Cardiac fibroblast (primary cell): ENCODE results near the gene SHD.
"Not testable (repeated sequence)": the region's sequence is repeated elsewhere in the genome, so short reads cannot be mapped to it uniquely, and the experiment has no call there.

ENCODE experiments used
- DNase-seq, 2 donors: peaks; one replicate each; pipeline versions ENCODE4 v3.0.0 to v3.0.0-alpha.2; 2010; ENCODE audit warnings: low read depth in 2 of 2
- H3K4me3 ChIP-seq, 2 donors: replicated peaks in 1 of 2; 1 replicate in 1 of 2; 2 replicates in 1 of 2; pipeline ENCODE4 v1.5.1; 2011; ENCODE audit warnings: low read depth in 2 of 2, low read length in 2 of 2, mild to moderate bottlenecking in 2 of 2, moderate library complexity in 1 of 2
- CTCF ChIP-seq: IDR thresholded peaks from one replicate; pipeline ENCODE4 v1.5.1; 2011; ENCODE audit warnings: low read depth, mild to moderate bottlenecking, low read length, inconsistent platforms

SHD gene

GRCh38 chr19:4238831-4239230 lies 40.2 kb upstream of the SHD start:
- DNase-seq: no peak
- no peak overlapping the region for H3K4me3 ChIP-seq
- TF ChIP-seq CTCF: no peak

DNA sequence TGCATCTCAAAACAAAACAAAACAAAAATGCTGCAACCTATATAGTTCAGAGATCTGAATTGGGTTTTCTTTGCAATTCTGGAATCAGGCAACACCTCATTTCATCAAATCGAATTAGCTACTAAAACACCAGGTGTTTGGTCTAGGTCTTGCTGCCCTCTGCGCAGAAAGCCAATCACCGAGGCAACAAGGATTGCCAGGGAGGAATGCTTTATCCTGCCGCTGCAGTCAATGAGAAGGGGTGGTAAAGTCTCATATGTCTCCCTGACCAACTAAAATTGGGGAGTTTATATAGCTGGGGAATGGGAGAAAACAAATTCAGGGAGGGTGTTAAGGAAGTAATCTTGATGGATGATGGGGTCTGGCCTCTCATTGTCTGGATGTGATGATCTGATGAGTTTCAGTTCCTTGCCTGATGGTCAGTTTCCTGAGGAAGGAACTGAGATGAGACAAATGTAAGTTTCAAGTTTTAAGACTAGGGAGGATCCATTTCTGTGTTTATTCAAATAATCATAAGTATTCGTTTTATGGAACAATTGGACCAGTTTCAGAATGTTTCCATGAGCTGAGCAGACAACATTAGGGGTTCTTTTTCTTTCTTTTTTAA lies 37.1 kb upstream of the SHD start:
- TF ChIP-seq CTCF: no peak
- no peak overlapping the region for H3K4me3 ChIP-seq
- no peak for DNase-seq

- not testable (repeated sequence) for H3K4me3 ChIP-seq, DNase-seq
Observed at GRCh38 chr19:4245938-4246337, 33.1 kb upstream of the SHD start.

DNA sequence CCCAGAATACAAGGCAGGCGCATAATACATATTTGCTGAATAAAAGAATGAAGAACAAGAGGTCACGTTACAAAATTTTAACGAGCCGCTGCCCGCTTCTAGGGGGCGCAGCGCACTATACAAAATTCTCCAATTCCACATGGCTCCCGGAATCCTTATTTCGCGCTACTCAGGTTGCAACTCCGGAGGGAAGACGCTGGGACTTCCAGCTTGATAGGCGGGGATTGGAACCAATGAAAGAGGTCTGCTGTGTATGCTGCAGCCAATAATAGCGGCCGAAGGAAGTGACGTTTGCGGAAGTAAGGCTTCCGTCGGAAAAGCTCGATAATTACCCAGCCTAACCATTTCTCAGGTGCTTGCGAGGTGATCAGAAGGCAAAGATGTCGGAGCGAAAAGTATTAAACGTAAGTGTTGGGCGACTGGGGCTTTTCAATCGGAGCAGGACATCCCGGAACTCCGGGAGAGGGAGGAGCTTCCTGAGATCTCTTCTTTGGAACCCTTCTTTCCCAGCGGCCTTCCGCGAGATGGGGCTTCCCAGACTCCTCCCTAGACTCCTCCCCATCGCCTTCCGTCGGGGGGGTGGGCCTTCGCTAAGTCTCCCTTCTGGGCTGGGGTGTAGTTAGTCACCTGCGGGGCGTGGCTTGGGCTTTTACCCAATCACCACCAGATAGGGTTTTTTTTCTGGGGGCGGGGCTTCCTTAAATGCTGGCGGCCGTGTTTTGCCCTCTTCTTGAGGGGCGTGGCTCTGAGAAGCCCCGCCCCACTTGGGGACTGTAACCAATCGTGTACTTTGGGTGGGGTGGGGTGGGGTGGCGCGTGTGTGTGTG lies 32.1 kb upstream of the SHD start, which contains the start of gene YJU2:
Gene YJU2 (plus strand): TSS at position 314 of the 827 bp plus-strand sequence. CDS start 67 bp downstream, at position 381.
- peak; percentile 48 for TF ChIP-seq CTCF
- peak; percentile 100 for DNase-seq
- peak within 1 kb of the TSS; percentile 70 to 84 for H3K4me3 ChIP-seq

DNA sequence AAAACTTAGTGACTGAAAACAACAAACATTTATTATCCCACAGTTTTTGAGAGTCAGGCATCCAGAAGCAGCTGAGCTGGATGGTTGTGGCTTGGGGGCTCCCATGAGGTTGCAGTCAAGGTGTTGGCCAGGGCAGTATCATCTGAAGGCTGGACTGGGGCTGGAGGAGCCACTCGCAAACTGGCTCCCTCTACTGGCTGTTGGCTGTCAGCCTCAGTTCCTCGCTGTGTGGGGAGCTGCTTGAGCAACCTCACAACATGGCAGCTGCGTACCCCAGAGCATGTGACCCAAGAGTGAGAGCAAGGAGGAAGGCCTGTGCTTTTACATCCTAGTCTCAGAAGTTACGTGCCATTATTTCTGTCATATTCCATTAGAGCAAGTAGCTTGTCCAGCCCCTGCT lies 22.5 kb upstream of the SHD start:
- TF ChIP-seq CTCF: peak; percentile 22
- no peak overlapping the region for H3K4me3 ChIP-seq
- peak in 1 of 2 donors; percentile 11 for DNase-seq

GRCh38 chr19:4257025-4257424 lies 22.0 kb upstream of the SHD start:
- DNase-seq: no peak
- H3K4me3 ChIP-seq: no peak overlapping the region
- no peak for TF ChIP-seq CTCF

DNA sequence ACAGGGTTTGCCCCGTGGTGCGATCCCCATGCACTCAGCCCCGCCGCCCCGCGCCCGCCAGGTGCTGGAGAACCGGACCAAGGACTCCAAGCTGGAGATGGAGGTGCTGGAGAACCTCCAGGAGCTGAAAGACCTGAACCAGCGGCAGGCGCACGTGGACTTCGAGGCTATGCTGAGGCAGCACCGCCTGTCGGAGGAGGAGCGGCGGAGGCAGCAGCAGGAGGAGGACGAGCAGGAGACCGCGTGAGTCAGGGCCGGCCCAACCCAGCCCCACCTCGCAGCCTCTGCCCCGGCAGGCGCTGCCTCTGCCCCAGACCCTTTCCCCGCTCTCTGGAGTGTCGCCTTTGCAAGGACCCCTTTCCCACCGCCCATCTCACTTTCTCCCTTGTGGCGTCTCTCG lies 20.9 kb upstream of the SHD start:
- no peak overlapping the region for H3K4me3 ChIP-seq
- TF ChIP-seq CTCF: no peak
- DNase-seq: no peak
